Measurements from ENCODE around the gene NDUFA6.

GRCh38 chr22:42138122-42138770, 47.7 kb upstream of the NDUFA6 start:
- TF ChIP-seq GATA2 (IDR thresholded peaks at IDR 0.05; ENCODE audit: low read depth, low read length) (no peak), GATA3 (IDR thresholded peaks at IDR 0.05; ENCODE audit: low read depth, low read length) (no peak)
